ENCODE data around the gene MED15. TPM values are rescaled to one million over a fixed set of nuclear protein-coding genes. Genes with fewer than 3 reads are reported as not detected.

The MED15 gene
- total and polyA plus RNA-seq, 2 of the 4 experiments (the other 2 are of a cell fraction): 19.0 to 68.8 TPM

DNA sequence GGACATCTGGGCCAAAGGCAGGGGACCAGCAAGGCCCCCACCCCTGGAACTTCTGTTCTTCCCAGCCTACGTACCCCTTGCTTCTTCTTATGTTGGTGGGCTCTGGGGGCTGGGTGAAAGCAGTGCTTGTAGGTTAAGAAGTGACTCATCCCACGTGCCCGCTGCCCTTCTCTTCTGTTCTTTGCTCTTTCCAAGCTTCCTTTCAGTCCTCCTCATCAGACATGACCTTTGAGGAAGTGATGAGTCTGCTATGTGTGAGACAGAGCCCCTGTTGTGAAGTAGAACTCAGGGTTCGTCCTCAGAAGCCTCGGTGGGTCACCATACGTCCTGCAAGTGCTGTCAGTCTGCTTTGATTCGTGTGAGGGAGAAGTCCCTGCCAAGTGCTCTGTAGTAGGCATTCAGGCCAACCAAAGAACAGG, 12.7 kb downstream of the MED15 start:
- Histone ChIP-seq H2BK15ac (ENCODE audit: low read depth, low read length) (peak overlapping the region; percentile 39; the same call in 1 of the 3 replicates), H3K4me2 (ENCODE audit: low read depth, low read length) (peak overlapping the region; percentile 15; the same call in 1 of the 2 replicates), H4K20me1 (ENCODE audit: insufficient read depth, low read length) (peaks cover 88% of the 10 kb centered on the region), H2BK120ac (ENCODE audit: low read depth, low read length) (no peak overlapping the region), H3K56ac (ENCODE audit: extremely low read depth, insufficient read depth, low read length) (no peak overlapping the region), H4K5ac (ENCODE audit: low read depth, low read length) (no peak overlapping the region), H2BK5ac (ENCODE audit: low read depth, low read length, poor library complexity, severe bottlenecking) (peak overlapping the region; percentile 22), H2AFZ (replicated peaks; ENCODE audit: low read length, poor library complexity) (no peak overlapping the region), H3K79me1 (ENCODE audit: low read depth in 1 of 2, low read length in 2 of 2) (peaks cover 3 to 78% of the 10 kb centered on the region in 2 experiments; a peak in 3 of 4 replicates), H2AK5ac (ENCODE audit: low read depth, low read length) (peak overlapping the region; percentile 30), H3K27me3 (ENCODE audit: control insufficient read depth, insufficient read depth, low read length) (no peaks in the 10 kb centered on the region), H3K4me3 (ENCODE audit: insufficient read depth, low read depth, low read length) (no peak overlapping the region), H3K36me3 (ENCODE audit: control insufficient read depth, insufficient read depth, low read length) (peaks cover 28% of the 10 kb centered on the region), H3K14ac (replicated peaks; ENCODE audit: low read depth, low read length) (no peak overlapping the region), H2AK9ac (replicated peaks; ENCODE audit: low read depth, low read length, poor library complexity) (no peak overlapping the region), H3K23ac (ENCODE audit: low read depth, low read length) (peak overlapping the region; percentile 65; the same call in 1 of the 2 replicates), H4K8ac (ENCODE audit: low read depth in 2 of 2, low read length in 2 of 2) (peak overlapping the region in 1 of 2 experiments; percentile 6; a peak in 1 of 4 replicates), H3K4me1 (ENCODE audit: control insufficient read depth, insufficient read depth, low read length) (peaks cover 36% of the 10 kb centered on the region), H2BK20ac (ENCODE audit: low read depth, low read length) (no peak overlapping the region), H3K9ac (ENCODE audit: low read depth, low read length) (no peak overlapping the region), H3K27ac (ENCODE audit: insufficient read depth, low read length) (peak overlapping the region; percentile 50), H4K91ac (ENCODE audit: insufficient read depth, low read depth, low read length) (peak overlapping the region; percentile 41; the same call in 1 of the 2 replicates), H3K4ac (ENCODE audit: low read depth, low read length) (no peak overlapping the region; the same call in 1 of the 2 replicates), H3K18ac (ENCODE audit: low read depth, low read length) (no peak overlapping the region; the same call in 1 of the 2 replicates), H3K9me1 (ENCODE audit: insufficient read depth, low read length) (peaks cover 56% of the 10 kb centered on the region), H3K9me3 (ENCODE audit: control insufficient read depth, insufficient read depth, low read length) (no peaks in the 10 kb centered on the region)
- intact Hi-C loops (cut with micrococcal nuclease) (no loop called here), in situ Hi-C loops (cut with MboI; ENCODE audit: low sequenced_read_pairs) (no loop called here), dilution Hi-C loops (cut with HindIII; ENCODE audit: low sequenced_read_pairs, unreplicated experiment) (no loop called here)
- 60% methylated on average over 1 of the region's 7 CpGs; no CpG with 5 or more reads in 1 of the 2 experiments for WGBS, 2 experiments (ENCODE audit: extremely low coverage in 2 of 2, insufficient read length in 1 of 2)
- CTCF ChIA-PET: interaction anchor here (0.7 to 1.0 kb wide), 2 partner anchors 21 to 53 kb away, joined by 3 read pairs; no protein-coding TSS in a partner anchor
- ATAC-seq (ENCODE audit: low read depth) (peak; percentile 58), DNase-seq (peak; percentile 82)
- BruUV-seq (replicated peaks): no TSS peak
- POLR2A ChIA-PET (ENCODE audit: unreplicated experiment): no interaction called here
- TF ChIP-seq CEBPB (IDR thresholded peaks at IDR 0.05; ENCODE audit: low read depth, low read length) (0 out of 2 replicates have a peak, but pooled peaks have one; percentile 8), NFE2L2 (IDR thresholded peaks at IDR 0.05; ENCODE audit: low read depth, low read length) (no peak), MAZ (IDR thresholded peaks at IDR 0.05; ENCODE audit: borderline replicate concordance, low read depth, low read length) (no peak), MAFK (IDR thresholded peaks at IDR 0.05; ENCODE audit: low read depth, low read length) (peak; percentile 40; the same call in 1 of the 2 replicates), MXI1 (IDR thresholded peaks at IDR 0.05; ENCODE audit: borderline replicate concordance, low read depth, low read length) (peak; percentile 77; the same call in 1 of the 2 replicates), FOS (IDR thresholded peaks at IDR 0.05; ENCODE audit: low read depth, low read length) (peak; percentile 67; the same call in 1 of the 2 replicates), CHD1 (IDR thresholded peaks at IDR 0.05; ENCODE audit: low read depth, low read length) (no peak), SMC3 (IDR thresholded peaks at IDR 0.05; ENCODE audit: low read depth, low read length) (no peak), RAD21 (IDR thresholded peaks at IDR 0.05; ENCODE audit: low read length) (0 out of 2 replicates have a peak, but pooled peaks have one; percentile 1), BHLHE40 (IDR thresholded peaks at IDR 0.05; ENCODE audit: low read depth, low read length) (peak; percentile 90), RFX5 (IDR thresholded peaks at IDR 0.05; ENCODE audit: low read depth, low read length) (no peak), POLR2A (IDR thresholded peaks at IDR 0.05; ENCODE audit: low read depth, low read length) (no peak), RCOR1 (IDR thresholded peaks at IDR 0.05; ENCODE audit: insufficient replicate concordance, low read length) (no peak)
- TF ChIP-seq, protein P1, sequence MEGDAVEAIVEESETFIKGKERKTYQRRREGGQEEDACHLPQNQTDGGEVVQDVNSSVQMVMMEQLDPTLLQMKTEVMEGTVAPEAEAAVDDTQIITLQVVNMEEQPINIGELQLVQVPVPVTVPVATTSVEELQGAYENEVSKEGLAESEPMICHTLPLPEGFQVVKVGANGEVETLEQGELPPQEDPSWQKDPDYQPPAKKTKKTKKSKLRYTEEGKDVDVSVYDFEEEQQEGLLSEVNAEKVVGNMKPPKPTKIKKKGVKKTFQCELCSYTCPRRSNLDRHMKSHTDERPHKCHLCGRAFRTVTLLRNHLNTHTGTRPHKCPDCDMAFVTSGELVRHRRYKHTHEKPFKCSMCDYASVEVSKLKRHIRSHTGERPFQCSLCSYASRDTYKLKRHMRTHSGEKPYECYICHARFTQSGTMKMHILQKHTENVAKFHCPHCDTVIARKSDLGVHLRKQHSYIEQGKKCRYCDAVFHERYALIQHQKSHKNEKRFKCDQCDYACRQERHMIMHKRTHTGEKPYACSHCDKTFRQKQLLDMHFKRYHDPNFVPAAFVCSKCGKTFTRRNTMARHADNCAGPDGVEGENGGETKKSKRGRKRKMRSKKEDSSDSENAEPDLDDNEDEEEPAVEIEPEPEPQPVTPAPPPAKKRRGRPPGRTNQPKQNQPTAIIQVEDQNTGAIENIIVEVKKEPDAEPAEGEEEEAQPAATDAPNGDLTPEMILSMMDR (conservative IDR thresholded peaks at IDR 0.05; ENCODE audit: low read depth, low read length): no peak
- TF ChIP-seq, protein P2, sequence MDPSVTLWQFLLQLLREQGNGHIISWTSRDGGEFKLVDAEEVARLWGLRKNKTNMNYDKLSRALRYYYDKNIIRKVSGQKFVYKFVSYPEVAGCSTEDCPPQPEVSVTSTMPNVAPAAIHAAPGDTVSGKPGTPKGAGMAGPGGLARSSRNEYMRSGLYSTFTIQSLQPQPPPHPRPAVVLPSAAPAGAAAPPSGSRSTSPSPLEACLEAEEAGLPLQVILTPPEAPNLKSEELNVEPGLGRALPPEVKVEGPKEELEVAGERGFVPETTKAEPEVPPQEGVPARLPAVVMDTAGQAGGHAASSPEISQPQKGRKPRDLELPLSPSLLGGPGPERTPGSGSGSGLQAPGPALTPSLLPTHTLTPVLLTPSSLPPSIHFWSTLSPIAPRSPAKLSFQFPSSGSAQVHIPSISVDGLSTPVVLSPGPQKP (IDR thresholded peaks at IDR 0.05; ENCODE audit: borderline replicate concordance, low read depth, low read length): no peak

All from IMR-90 (cell line).